ENCODE results near the gene FABP3.
A peak's percentile ranks its signal among the peaks of the same experiment; 100 is the strongest.

The FABP3 gene

DNA sequence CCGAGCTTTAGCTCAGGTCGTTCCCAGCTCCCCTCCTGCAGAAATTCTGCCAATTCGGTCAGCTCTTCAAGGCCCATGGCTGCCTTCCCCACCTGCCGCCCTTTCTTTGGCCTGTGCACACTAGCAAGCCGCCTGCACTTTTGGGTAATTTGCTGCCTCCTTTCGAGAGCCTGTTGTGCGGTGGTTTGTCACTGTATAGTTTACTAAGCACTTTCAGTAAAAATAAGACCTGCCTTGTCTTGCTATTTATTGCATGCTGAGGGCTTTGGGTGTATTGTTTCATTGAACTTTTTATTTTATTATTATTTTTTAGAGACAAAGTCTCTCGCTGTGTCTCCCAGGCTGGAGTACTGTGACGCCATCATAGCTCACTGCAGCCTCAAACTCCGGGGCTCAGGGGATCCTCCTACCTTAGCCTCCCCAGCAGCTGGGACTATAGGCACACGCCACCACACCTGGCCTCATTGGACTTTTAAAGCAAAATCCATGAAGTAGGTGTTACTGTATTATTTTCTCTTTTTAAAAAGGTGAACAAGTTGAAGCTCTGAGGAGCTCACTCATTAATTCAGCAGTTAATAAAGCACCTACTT is 1.1 kb upstream of the FABP3 start:
- Mint-ChIP-seq H3K4me1 (ENCODE audit: low read depth in 2 of 2) (peaks cover 9 to 14% of the 10 kb centered on the region in 2 donors), H3K9me3 (no peaks in the 10 kb centered on the region), H3K27me3 (no peaks in the 10 kb centered on the region), H3K36me3 (ENCODE audit: insufficient read depth) (no peaks in the 10 kb centered on the region), H3K27ac (peak overlapping the region; percentile 50 to 82), H3K4me3 (peak overlapping the region; percentile 85)
- DNase-seq (no peak), ATAC-seq (replicated peaks) (peak; percentile 17)

DNA sequence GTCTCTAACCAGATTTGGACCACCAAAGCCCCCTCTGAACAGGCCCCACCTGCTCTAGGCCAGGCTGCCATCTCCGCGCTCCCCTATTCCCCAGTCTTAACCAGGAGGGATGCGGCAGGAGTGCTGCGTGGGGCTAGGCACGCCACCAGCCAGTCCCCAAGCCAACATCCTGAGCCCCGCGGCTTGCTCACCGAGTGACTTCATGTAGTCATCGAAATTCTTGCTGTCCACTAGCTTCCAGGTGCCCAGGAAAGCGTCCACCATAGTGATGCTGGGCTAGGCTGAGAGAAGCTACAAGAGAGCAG is 173 bp downstream of the FABP3 start:
- ATAC-seq (replicated peaks), result no peak
- Mint-ChIP-seq H3K27me3 (no peaks in the 10 kb centered on the region), H3K27ac (peak overlapping the region in 1 of 2 donors; percentile 51), H3K36me3 (ENCODE audit: insufficient read depth) (no peaks in the 10 kb centered on the region), H3K9me3 (no peaks in the 10 kb centered on the region), H3K4me3 (peak overlapping the region in 1 of 2 donors; percentile 85), H3K4me1 (ENCODE audit: low read depth in 2 of 2) (peaks cover 9 to 14% of the 10 kb centered on the region in 2 donors)
- no peak for DNase-seq

DNA sequence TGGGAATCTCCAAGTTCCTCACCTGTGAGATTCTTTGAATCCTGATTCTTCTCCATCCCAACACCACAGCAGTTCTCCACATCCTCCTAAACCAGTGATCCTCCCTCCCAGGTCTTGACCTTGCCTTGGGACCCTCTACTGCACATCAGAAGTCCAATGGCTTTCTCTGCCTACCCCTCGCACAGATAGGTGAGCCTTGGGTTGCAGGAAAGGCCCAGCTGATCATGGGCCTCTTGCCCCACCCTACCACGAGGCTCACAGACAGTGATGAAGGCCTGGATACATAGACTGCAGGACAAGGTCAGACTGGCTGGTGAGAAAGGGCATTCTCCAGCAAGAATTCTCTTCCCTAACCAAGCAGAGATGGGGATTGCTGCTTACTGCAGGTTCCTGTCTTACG is 825 bp downstream of the FABP3 start:
- ATAC-seq (replicated peaks), result no peak
- DNase-seq, result no peak
- Mint-ChIP-seq H3K9me3 (no peaks in the 10 kb centered on the region), H3K27ac (no peak overlapping the region), H3K4me3 (no peak overlapping the region), H3K27me3 (no peaks in the 10 kb centered on the region), H3K4me1 (ENCODE audit: low read depth in 2 of 2) (peaks cover 9 to 14% of the 10 kb centered on the region in 2 donors), H3K36me3 (ENCODE audit: insufficient read depth) (no peaks in the 10 kb centered on the region)

DNA sequence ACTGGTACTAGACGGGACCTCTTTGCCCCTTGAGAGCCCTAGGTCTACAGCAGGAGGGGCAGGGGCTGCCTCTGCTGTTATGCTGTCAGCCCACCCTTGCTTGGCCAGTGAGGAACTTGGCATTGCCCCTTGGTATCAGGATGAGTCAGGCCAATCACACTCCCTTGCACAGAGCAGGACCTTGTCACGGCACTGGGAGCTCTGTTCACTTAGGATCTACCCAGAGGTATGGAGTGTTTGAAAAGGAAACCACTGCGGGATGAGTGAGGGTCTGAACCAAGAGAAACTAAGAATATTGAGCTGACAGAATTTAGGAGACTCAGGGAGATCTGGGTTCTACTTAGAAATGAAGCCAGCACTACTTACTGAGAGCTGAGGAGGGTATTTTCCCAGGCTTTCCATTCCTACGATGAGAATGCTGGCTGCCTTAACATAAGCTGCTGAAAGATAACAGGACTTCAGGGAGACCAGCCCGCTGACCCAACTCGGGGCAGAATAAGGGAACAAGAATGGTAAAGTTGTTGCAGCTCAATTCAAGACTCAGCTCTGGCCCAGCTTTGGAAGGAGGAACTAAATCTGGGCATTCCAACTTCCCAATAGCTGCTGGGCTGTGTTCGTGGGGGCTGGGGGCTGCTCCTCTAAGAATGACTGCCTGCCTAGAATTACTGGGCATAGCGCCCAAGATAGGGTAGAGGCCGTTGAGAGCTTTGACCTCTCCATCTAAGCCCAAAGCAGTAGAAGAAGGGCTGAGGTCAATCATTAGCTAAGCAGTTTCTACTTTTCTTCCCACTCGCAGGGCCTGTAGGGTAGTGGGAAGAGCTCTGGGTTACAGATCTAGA is 1.5 kb downstream of the FABP3 start:
- H3K4me1 Mint-ChIP-seq (ENCODE audit: low read depth in 2 of 2), result peaks cover 9 to 14% of the 10 kb centered on the region in 2 donors
- H3K36me3 Mint-ChIP-seq (ENCODE audit: insufficient read depth), result no peaks in the 10 kb centered on the region
- no peak overlapping the region for H3K27ac Mint-ChIP-seq
- H3K9me3 Mint-ChIP-seq, result no peaks in the 10 kb centered on the region
- ATAC-seq (replicated peaks) (no peak), DNase-seq (no peak)
- no peak overlapping the region for H3K4me3 Mint-ChIP-seq
- no peaks in the 10 kb centered on the region for H3K27me3 Mint-ChIP-seq

DNA sequence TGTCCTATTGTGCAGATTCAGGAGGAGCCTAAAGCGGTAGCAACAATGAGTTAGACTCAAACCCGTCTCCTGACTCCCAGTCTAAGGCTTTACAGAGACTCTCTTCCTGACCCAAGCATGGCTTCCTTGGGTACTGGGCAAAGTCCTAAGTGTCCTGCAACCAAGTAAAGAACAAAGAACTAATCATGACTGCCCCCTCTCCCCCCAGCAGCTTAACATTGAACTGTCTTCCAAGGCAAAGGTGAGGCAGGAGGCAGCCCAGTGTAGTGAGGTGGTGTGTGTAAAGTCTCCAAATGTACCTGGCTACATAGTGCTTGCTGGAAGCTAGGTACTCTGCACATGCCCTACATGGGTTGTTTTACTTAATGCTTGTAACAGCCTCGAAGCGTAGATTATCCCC is 2.3 kb downstream of the FABP3 start:
- Mint-ChIP-seq H3K9me3 (no peaks in the 10 kb centered on the region), H3K4me1 (ENCODE audit: low read depth in 2 of 2) (peaks cover 9 to 14% of the 10 kb centered on the region in 2 donors), H3K27me3 (no peaks in the 10 kb centered on the region), H3K36me3 (ENCODE audit: insufficient read depth) (peaks cover 2% of the 10 kb centered on the region), H3K27ac (no peak overlapping the region), H3K4me3 (no peak overlapping the region)
- ATAC-seq (replicated peaks) (no peak), DNase-seq (no peak)

DNA sequence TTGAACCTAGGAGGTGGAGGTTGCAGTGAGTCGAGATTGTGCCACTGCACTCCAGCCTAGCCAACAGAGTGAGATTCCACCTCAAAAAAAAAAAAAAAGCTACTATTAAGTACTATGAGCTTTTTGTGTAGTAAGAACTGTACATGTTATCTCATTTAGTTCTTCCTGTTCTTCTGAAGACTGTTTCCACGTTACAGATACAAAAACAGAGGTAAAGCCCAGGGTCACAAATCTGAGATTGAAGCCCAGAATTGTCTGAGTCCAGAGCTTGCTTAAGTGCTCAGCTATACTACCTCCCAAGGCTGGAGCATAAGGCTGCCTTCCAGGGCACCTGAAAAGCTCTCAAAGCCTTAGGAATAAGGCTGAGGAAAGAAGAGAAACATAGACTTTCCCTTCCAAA is 2.9 kb downstream of the FABP3 start:
- H3K4me3 Mint-ChIP-seq, result no peak overlapping the region
- no peaks in the 10 kb centered on the region for H3K27me3 Mint-ChIP-seq
- peaks cover 9 to 14% of the 10 kb centered on the region in 2 donors for H3K4me1 Mint-ChIP-seq (ENCODE audit: low read depth in 2 of 2)
- H3K27ac Mint-ChIP-seq, result no peak overlapping the region
- ATAC-seq (replicated peaks) (no peak), DNase-seq (no peak)
- H3K36me3 Mint-ChIP-seq (ENCODE audit: insufficient read depth), result peaks cover 4% of the 10 kb centered on the region
- H3K9me3 Mint-ChIP-seq, result no peaks in the 10 kb centered on the region

DNA sequence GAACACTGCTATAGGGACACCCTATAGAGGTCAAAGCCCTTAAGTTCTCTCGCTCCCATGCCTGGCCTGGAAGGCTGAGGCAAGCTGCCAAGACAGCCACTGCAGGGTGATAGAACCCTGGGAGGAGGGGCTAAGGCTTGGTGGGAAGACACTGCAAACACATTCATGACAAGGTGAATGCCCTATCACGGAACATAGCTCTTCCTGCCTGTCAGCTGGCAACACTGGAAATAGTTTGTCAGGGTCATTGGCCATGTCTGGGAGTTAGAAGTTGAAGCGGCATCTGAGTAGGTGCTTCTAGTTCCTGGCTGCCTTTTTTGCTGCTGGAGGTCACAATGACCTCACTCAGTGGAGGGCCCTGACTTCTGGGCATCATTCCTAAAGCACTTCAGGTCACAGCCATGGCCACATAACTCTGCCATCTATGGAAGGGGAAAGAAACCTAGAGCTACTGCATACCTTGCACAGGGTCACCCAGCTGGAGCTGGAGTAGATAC is 4.2 kb downstream of the FABP3 start:
- H3K27ac Mint-ChIP-seq, result peak overlapping the region in 1 of 2 donors; percentile 2
- H3K36me3 Mint-ChIP-seq (ENCODE audit: insufficient read depth), result peaks cover 4% of the 10 kb centered on the region
- no peak overlapping the region for H3K4me3 Mint-ChIP-seq
- no peak for DNase-seq
- H3K4me1 Mint-ChIP-seq (ENCODE audit: low read depth in 2 of 2), result peaks cover 7 to 11% of the 10 kb centered on the region in 2 donors
- H3K9me3 Mint-ChIP-seq, result no peaks in the 10 kb centered on the region
- no peaks in the 10 kb centered on the region for H3K27me3 Mint-ChIP-seq
- ATAC-seq (replicated peaks), result no peak

DNA sequence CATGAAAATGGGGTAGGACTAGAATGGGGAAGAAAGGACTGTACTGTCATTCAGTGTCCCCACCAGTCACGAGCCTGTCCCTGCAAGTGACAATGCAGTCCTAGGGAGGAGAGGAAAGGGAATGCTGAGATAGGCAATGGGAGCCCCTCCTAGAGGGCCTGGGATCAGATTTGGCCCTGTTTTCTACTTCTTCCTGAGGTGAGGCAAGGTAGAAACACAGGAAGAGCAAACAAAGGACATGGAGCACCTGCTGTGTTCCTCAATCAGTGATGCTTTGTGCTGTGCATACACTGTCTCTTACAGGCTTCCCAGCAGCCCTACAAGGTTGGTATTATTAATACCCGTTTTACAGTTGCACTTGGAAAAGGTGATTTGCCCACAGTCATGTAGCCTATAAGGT is 6.1 kb downstream of the FABP3 start:
- Mint-ChIP-seq H3K27me3 (no peaks in the 10 kb centered on the region), H3K27ac (peak overlapping the region in 1 of 2 donors; percentile 58), H3K9me3 (no peaks in the 10 kb centered on the region), H3K36me3 (ENCODE audit: insufficient read depth) (peaks cover 4% of the 10 kb centered on the region), H3K4me3 (no peak overlapping the region), H3K4me1 (ENCODE audit: low read depth in 2 of 2) (no peaks in the 10 kb centered on the region)
- no peak for ATAC-seq (replicated peaks)
- DNase-seq, result no peak

DNA sequence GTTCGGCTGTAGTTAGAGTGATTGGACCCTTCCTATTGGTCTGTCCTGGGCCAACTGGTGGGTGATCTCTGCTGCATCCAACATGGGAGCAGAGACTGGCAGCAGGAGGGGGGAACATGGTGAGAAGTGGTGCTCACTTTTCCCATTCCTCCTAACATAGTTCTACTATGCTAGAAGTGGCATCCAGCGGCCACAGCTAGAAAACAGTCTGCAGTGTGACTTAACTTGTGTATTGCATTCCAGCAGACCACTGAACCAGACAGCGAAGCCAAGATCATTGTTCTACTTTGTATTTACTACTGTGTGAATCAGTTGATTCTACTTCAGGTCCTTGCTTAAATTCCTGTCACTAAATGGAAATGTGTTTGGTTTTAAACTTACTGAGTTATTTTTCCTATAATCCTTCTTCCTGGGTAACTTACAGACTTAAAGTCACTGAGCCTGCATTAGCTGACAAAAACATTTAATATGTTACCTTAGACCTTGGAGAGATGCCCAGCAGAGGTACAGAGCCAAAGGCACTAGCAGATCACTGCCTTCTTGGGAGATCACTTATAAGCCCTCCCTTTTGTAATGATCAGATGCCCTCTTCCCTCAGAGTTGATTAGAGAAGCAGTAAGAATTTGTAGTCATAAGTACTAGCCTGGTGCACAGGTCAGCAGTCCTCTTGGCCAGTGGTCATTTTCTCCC is 8.2 kb downstream of the FABP3 start:
- ATAC-seq (replicated peaks) (no peak), DNase-seq (no peak)
- Mint-ChIP-seq H3K27me3 (no peaks in the 10 kb centered on the region), H3K27ac (no peak overlapping the region), H3K9me3 (no peaks in the 10 kb centered on the region), H3K4me1 (ENCODE audit: low read depth in 2 of 2) (no peaks in the 10 kb centered on the region), H3K4me3 (no peak overlapping the region), H3K36me3 (ENCODE audit: insufficient read depth) (peaks cover 12% of the 10 kb centered on the region)

DNA sequence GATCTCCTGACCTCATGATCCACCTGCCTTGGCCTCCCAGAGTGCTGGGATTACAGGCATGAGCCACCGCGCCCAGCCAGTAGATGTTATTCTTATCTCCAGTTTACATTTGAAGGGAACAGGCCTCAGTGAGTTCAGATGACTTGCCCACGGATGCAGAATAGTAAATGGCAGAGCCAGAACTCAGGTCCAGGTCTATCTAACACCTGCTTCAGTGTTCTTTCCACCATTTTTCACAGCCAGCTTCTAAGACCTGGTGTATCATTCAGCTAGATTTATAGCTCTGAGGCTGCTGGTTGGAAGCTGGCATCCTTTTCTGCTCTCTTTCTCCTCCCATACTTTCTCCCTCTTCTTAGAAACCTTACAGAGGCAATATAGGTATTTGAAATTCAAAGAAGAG is 10.8 kb downstream of the FABP3 start:
- ATAC-seq (replicated peaks) (no peak), DNase-seq (no peak)
- H3K27me3 Mint-ChIP-seq, result no peaks in the 10 kb centered on the region
- no peak overlapping the region for H3K27ac Mint-ChIP-seq
- peaks cover 15% of the 10 kb centered on the region for H3K36me3 Mint-ChIP-seq (ENCODE audit: insufficient read depth)
- no peaks in the 10 kb centered on the region for H3K4me1 Mint-ChIP-seq (ENCODE audit: low read depth in 2 of 2)
- H3K4me3 Mint-ChIP-seq, result no peak overlapping the region
- no peaks in the 10 kb centered on the region for H3K9me3 Mint-ChIP-seq

DNA sequence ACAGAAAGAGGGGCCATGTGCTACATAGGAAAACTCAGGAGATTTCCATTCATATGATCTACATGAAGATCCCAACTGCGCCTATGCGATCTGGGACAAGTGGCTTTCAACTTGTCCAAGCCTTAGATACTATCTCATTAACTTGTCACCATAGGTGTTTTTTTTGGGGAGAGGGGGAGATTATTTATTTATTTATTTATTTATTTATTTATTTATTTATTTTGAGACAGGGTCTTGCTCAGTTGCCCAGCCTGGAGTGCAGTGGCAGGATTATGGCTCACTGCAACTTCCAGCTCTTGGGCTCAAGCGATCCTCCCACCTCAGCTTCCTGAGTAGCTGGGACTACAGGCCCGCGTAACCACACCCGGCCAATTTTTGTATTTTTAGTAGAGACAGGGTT is 11.3 kb downstream of the FABP3 start:
- DNase-seq (no peak), ATAC-seq (replicated peaks) (no peak)
- Mint-ChIP-seq H3K27me3 (no peaks in the 10 kb centered on the region), H3K27ac (no peak overlapping the region), H3K9me3 (no peaks in the 10 kb centered on the region), H3K36me3 (ENCODE audit: insufficient read depth) (peaks cover 15% of the 10 kb centered on the region), H3K4me3 (no peak overlapping the region), H3K4me1 (ENCODE audit: low read depth in 2 of 2) (no peaks in the 10 kb centered on the region)

DNA sequence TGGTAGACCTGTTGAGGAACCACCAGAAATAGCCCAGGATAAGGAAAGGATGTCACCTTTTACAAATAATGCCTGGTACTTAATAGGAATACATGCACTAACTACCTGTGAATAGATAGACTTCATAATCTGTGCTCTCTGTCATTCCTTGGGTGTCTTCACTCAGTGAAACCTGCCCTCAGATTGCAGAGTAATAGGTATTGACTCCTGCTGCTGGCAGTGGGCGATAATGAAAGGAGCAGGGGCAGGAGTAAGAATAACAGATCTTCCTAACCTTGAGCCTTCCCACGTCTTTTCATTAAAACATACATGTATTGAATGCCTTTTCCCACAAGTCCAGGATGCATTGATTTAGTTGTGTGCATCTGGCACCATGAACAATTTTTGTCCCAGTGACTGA is 16.4 kb downstream of the FABP3 start:
- Mint-ChIP-seq H3K4me1 (ENCODE audit: low read depth in 2 of 2) (no peaks in the 10 kb centered on the region), H3K36me3 (ENCODE audit: insufficient read depth) (peaks cover 28% of the 10 kb centered on the region)

DNA sequence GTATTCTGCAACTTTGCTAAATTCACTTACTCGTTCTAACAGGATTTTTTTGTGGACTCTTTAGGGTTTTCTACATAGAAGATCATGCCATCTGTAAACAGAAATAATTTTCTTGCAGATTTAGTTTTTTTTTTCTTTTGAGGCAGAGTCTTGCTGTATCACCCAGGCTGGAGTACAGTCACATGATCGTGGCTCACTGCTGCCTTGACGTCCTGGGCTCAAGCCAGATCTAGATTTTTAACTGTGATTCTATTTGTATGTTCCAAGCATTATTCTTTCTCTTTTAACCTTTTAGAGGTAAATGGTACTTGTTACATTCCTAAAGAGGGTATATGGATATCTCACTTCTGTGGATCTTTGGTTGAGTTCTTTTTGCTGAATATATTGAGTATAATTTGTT is 18.6 kb downstream of the FABP3 start:
- no peak overlapping the region for H3K4me3 Mint-ChIP-seq
- ATAC-seq (replicated peaks), result no peak
- H3K27ac Mint-ChIP-seq, result peak overlapping the region in 1 of 2 donors; percentile 11
- no peaks in the 10 kb centered on the region for H3K27me3 Mint-ChIP-seq
- H3K9me3 Mint-ChIP-seq, result no peaks in the 10 kb centered on the region
- peaks cover 36% of the 10 kb centered on the region for H3K36me3 Mint-ChIP-seq (ENCODE audit: insufficient read depth)
- no peaks in the 10 kb centered on the region for H3K4me1 Mint-ChIP-seq (ENCODE audit: low read depth in 2 of 2)
- DNase-seq, result no peak

More for the DNA sequence above, 16.4 kb downstream of the FABP3 start:
- H3K4me3 Mint-ChIP-seq, result no peak overlapping the region
- no peak for ATAC-seq (replicated peaks)
- H3K9me3 Mint-ChIP-seq, result no peaks in the 10 kb centered on the region
- DNase-seq, result no peak
- H3K27me3 Mint-ChIP-seq, result no peaks in the 10 kb centered on the region
- no peak overlapping the region for H3K27ac Mint-ChIP-seq

DNA sequence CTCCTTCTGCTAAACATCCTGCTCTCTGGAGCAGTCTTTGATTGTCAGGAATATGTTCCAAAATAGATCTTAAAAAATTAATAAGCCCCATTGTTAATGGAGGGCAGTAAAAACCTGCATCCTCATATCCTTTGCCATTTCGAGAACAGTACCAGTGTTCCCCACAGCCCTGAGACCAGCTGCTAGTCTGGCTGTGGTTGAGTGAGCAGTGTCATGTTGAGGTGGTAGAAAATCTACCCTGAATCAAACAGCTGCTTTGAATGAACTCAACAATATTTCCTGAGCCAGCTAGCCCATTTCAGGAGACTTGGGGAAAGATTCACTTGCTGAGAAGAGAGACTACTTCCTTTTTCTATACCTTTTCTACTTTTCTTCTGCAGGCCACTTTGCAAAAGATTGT is 24.4 kb downstream of the FABP3 start:
- Mint-ChIP-seq H3K9me3 (no peaks in the 10 kb centered on the region), H3K4me1 (ENCODE audit: low read depth in 2 of 2) (no peaks in the 10 kb centered on the region), H3K27ac (no peak overlapping the region), H3K36me3 (ENCODE audit: insufficient read depth) (peaks cover 40% of the 10 kb centered on the region), H3K27me3 (no peaks in the 10 kb centered on the region), H3K4me3 (no peak overlapping the region)
- no peak for ATAC-seq (replicated peaks)
- no peak for DNase-seq
